H1 (cell line): ENCODE measurements around the gene ST14. TPM values are rescaled to one million over a fixed set of nuclear protein-coding genes. Genes with fewer than 3 reads are reported as not detected.

ENCODE experiments used
- CTCF ChIA-PET: fragments of 300-600 bp; sonication (Branson Sonifier 250); formaldehyde crosslinking; loops from one replicate; lab custom pipeline; 2021; ENCODE audit not compliant: partially characterized antibody; lab: Charles Lee
- POLR2A ChIA-PET: fragments of 300-600 bp; sonication (Branson Sonifier 250); formaldehyde crosslinking; loops from one replicate; lab custom pipeline; 2021; ENCODE audit warnings: inconsistent platforms; ENCODE audit not compliant: partially characterized antibody; lab: Charles Lee
- DNase-seq, 2 experiments: peaks; one replicate each; pipeline versions ENCODE4 v3.0.0 to v3.0.0-alpha.2; 2010 to 2022; ENCODE audit warnings: low spot score in 2 of 2, low read depth in 1 of 2, mixed read lengths in 1 of 2
- FAIRE-seq: peaks from 2 replicates; lab custom pipeline; 2011; peaks lifted over from hg19 to GRCh38; lab: Jason Lieb, UNC
- H2AFZ ChIP-seq: 2 replicates; pipeline ENCODE4 v1.8.1; 2012; ENCODE audit warnings: low read length, inconsistent platforms
- H2AK5ac ChIP-seq: 2 replicates; pipeline ENCODE4 v1.6.1; 2013; ENCODE audit warnings: low read depth, low read length
- H2BK120ac ChIP-seq: replicated peaks from 2 replicates; pipeline ENCODE3; 2013; ENCODE audit warnings: low read depth, low read length, inconsistent platforms
- H2BK12ac ChIP-seq: 2 replicates; pipeline ENCODE4 v1.6.1; 2013; ENCODE audit warnings: low read depth, low read length
- H2BK15ac ChIP-seq: 2 replicates; pipeline ENCODE4 v1.6.1; 2013; ENCODE audit warnings: low read length
- H2BK20ac ChIP-seq: 2 replicates; pipeline ENCODE4 v1.6.1; 2013; ENCODE audit warnings: low read length
- H2BK5ac ChIP-seq: 2 replicates; pipeline ENCODE4 v1.6.1; 2013; ENCODE audit warnings: low read depth, low read length
- H3K14ac ChIP-seq: 2 replicates; pipeline ENCODE4 v1.6.1; 2013; ENCODE audit warnings: inconsistent platforms; ENCODE audit not compliant: insufficient read length
- H3K18ac ChIP-seq: 2 replicates; pipeline ENCODE4 v1.6.1; 2013; ENCODE audit warnings: low read length; ENCODE audit errors: extremely low read depth
- H3K23ac ChIP-seq: 2 replicates; pipeline ENCODE4 v1.6.1; 2013; ENCODE audit warnings: inconsistent platforms; ENCODE audit not compliant: insufficient read length
- H3K23me2 ChIP-seq: 2 replicates; pipeline ENCODE4 v1.6.1; 2013; ENCODE audit warnings: low read depth, low read length
- H3K27ac ChIP-seq: 2 replicates; pipeline ENCODE4 v1.6.1; 2011; ENCODE audit warnings: low read depth, low read length, inconsistent platforms
- H3K27me3 ChIP-seq, 4 experiments: replicated peaks in 1 of 4; 1 replicate in 1 of 4; 2 replicates in 3 of 4; pipeline versions ENCODE4 v1.6.1 to v1.8.1; 2011 to 2013; ENCODE audit warnings: low read length in 3 of 4, mild to moderate bottlenecking in 3 of 4, inconsistent platforms in 2 of 4, mixed read lengths in 2 of 4, moderate library complexity in 1 of 4; ENCODE audit not compliant: control insufficient read depth in 3 of 4, insufficient read depth in 3 of 4; ENCODE audit errors: extremely low read depth in 1 of 4
- H3K36me3 ChIP-seq, 4 experiments: 2 replicates each; pipeline versions ENCODE4 v1.6.1 to v1.8.1; 2011 to 2013; ENCODE audit warnings: mild to moderate bottlenecking in 4 of 4, low read length in 3 of 4, moderate library complexity in 2 of 4, control low read depth in 1 of 4, inconsistent platforms in 1 of 4; ENCODE audit not compliant: insufficient read depth in 4 of 4, control insufficient read depth in 2 of 4
- H3K4ac ChIP-seq: replicated peaks from 2 replicates; pipeline ENCODE3; 2013; ENCODE audit warnings: low read length, low read depth, mixed read lengths, inconsistent platforms; ENCODE audit not compliant: insufficient read length
- H3K4me1 ChIP-seq, 4 experiments: replicated peaks in 1 of 4; 1 replicate in 1 of 4; 2 replicates in 3 of 4; pipeline versions ENCODE4 v1.6.1 to v1.8.1; 2011 to 2013; ENCODE audit warnings: low read length in 3 of 4, inconsistent platforms in 2 of 4, mixed read lengths in 1 of 4; ENCODE audit not compliant: insufficient read depth in 4 of 4, control insufficient read depth in 3 of 4
- H3K4me2 ChIP-seq, 2 experiments: 2 replicates each; pipeline versions ENCODE4 v1.6.1 to v1.8.1; 2011 to 2013; ENCODE audit warnings: low read depth in 2 of 2, low read length in 2 of 2, control low read depth in 1 of 2, inconsistent platforms in 1 of 2, mild to moderate bottlenecking in 1 of 2; ENCODE audit not compliant: insufficient read depth in 1 of 2
- H3K4me3 ChIP-seq, 4 experiments: fragments of 200-600, 300-600 bp in 1 of 4; sonication (generic), shearing (Covaris generic), sonication (Bioruptor Twin) in 1 of 4; 2 replicates each; pipeline versions ENCODE4 v1.5.1 to v1.8.1; 2011 to 2016; ENCODE audit warnings: low read length in 4 of 4, low read depth in 3 of 4, control low read depth in 2 of 4, inconsistent platforms in 2 of 4, mild to moderate bottlenecking in 2 of 4, mixed read lengths in 1 of 4, moderate library complexity in 1 of 4; ENCODE audit not compliant: insufficient read depth in 2 of 4; ENCODE audit errors: extremely low read depth in 1 of 4
- H3K56ac ChIP-seq: replicated peaks from 2 replicates; pipeline ENCODE3; 2013; ENCODE audit warnings: low read depth, mild to moderate bottlenecking, mixed read lengths, low read length, inconsistent platforms; ENCODE audit not compliant: insufficient read length
- H3K79me1 ChIP-seq: 2 replicates; pipeline ENCODE4 v1.6.1; 2013; ENCODE audit warnings: low read depth, low read length, control low read depth
- H3K79me2 ChIP-seq, 2 experiments: 2 replicates each; pipeline versions ENCODE4 v1.6.1 to v1.8.1; 2012 to 2013; ENCODE audit warnings: low read length in 2 of 2, mild to moderate bottlenecking in 2 of 2, inconsistent platforms in 1 of 2; ENCODE audit not compliant: insufficient read depth in 2 of 2, control insufficient read depth in 1 of 2
- H3K9ac ChIP-seq, 4 experiments: replicated peaks in 1 of 4; 1 replicate in 1 of 4; 2 replicates in 3 of 4; pipeline versions ENCODE4 v1.6.1 to v1.8.1; 2011 to 2013; ENCODE audit warnings: low read depth in 3 of 4, low read length in 3 of 4, control low read depth in 2 of 4, mild to moderate bottlenecking in 2 of 4, moderate library complexity in 2 of 4, inconsistent platforms in 1 of 4; ENCODE audit errors: extremely low read depth in 1 of 4
- H3K9me3 ChIP-seq, 2 experiments: 2 replicates each; pipeline versions ENCODE4 v1.6.1 to v1.8.1; 2012 to 2013; ENCODE audit warnings: mild to moderate bottlenecking in 2 of 2, moderate library complexity in 2 of 2, control low read depth in 1 of 2, inconsistent platforms in 1 of 2, low read depth in 1 of 2, low read length in 1 of 2, mixed read lengths in 1 of 2; ENCODE audit not compliant: insufficient read depth in 2 of 2
- H4K20me1 ChIP-seq, 2 experiments: replicated peaks in 1 of 2; 2 replicates each; pipeline versions ENCODE3 to v1.8.1; 2011 to 2013; ENCODE audit warnings: inconsistent platforms in 2 of 2, low read length in 2 of 2, mild to moderate bottlenecking in 1 of 2; ENCODE audit not compliant: insufficient read depth in 2 of 2, control insufficient read depth in 1 of 2
- H4K5ac ChIP-seq: 2 replicates; pipeline ENCODE4 v1.6.1; 2013; ENCODE audit warnings: low read length, low read depth, mixed read lengths, inconsistent platforms; ENCODE audit not compliant: insufficient read length
- H4K8ac ChIP-seq: 2 replicates; pipeline ENCODE4 v1.8.0; 2013; ENCODE audit warnings: mild to moderate bottlenecking, moderate library complexity, low read length, inconsistent platforms; ENCODE audit not compliant: insufficient read depth; ENCODE audit errors: extremely low read depth
- H4K91ac ChIP-seq: replicated peaks from 2 replicates; pipeline ENCODE3; 2013; ENCODE audit warnings: low read length, mixed read lengths, inconsistent platforms; ENCODE audit not compliant: insufficient read length
- BCL11A ChIP-seq, 2 experiments: IDR thresholded peaks; one replicate each; pipeline ENCODE4 v1.6.1; 2011; ENCODE audit warnings: low read depth in 2 of 2, low read length in 2 of 2, mild to moderate bottlenecking in 2 of 2
- BRCA1 ChIP-seq: IDR thresholded peaks from 2 replicates; pipeline ENCODE4 v1.6.1; 2012; ENCODE audit warnings: low read depth, low read length, improper control_type of control experiment
- CBX8 ChIP-seq: fragments of 300-800, 300-1000 bp; sonication (generic); IDR thresholded peaks from 2 replicates; pipeline ENCODE4 v1.7.1; 2016; ENCODE audit warnings: low read depth, low read length, borderline replicate concordance
- CEBPB ChIP-seq: IDR thresholded peaks from 2 replicates; pipeline ENCODE4 v1.6.1; 2012; ENCODE audit warnings: low read depth, low read length
- CTCF ChIP-seq, 3 experiments: IDR thresholded peaks; 1 replicate in 2 of 3; 2 replicates in 1 of 3; pipeline versions ENCODE4 v1.5.1 to v1.6.1; 2011; ENCODE audit warnings: low read length in 3 of 3, mild to moderate bottlenecking in 3 of 3, inconsistent platforms in 2 of 3, low read depth in 1 of 3, moderate library complexity in 1 of 3; ENCODE audit not compliant: insufficient read depth in 1 of 3; ENCODE audit errors: control extremely low read depth in 1 of 3
- HDAC6 ChIP-seq: IDR thresholded peaks from one replicate; pipeline ENCODE4 v1.7.1; 2012; ENCODE audit warnings: low read depth, mild to moderate bottlenecking, inconsistent platforms, low read length, moderate library complexity
- MAFK ChIP-seq: IDR thresholded peaks from 2 replicates; pipeline ENCODE4 v1.6.1; 2012; ENCODE audit warnings: low read depth, mild to moderate bottlenecking, improper control_type of control experiment, low read length
- RNF2 ChIP-seq: fragments of 200-900, 300-1000 bp; sonication (generic); IDR thresholded peaks from 2 replicates; pipeline ENCODE4 v1.7.1; 2016; ENCODE audit warnings: borderline replicate concordance, low read depth, mild to moderate bottlenecking, antibody characterized with exemption, low read length; ENCODE audit not compliant: poor library complexity, severe bottlenecking; ENCODE audit errors: missing control alignments
- SAP30 ChIP-seq: fragments of 300-600 bp; sonication (generic); IDR thresholded peaks from 2 replicates; pipeline ENCODE4 v1.7.1; 2012; ENCODE audit warnings: low read length, moderate library complexity, mild to moderate bottlenecking, inconsistent platforms; ENCODE audit not compliant: insufficient read depth, insufficient replicate concordance
- SIX5 ChIP-seq: IDR thresholded peaks from 2 replicates; pipeline ENCODE4 v1.6.1; 2011; ENCODE audit warnings: mild to moderate bottlenecking, low read depth, low read length
- SP2 ChIP-seq: IDR thresholded peaks from 2 replicates; pipeline ENCODE4 v1.6.1; 2012; ENCODE audit warnings: mild to moderate bottlenecking, low read length, inconsistent platforms
- WGBS, 2 experiments: shearing (Covaris generic) in 1 of 2; methylation state at CpG; one replicate each; pipeline versions ENCODE4 v1.1.6 to v1.1.7; 2013 to 2015; ENCODE audit warnings: low lambda C conversion rate in 2 of 2, mixed read lengths in 2 of 2, inconsistent platforms in 1 of 2, low coverage in 1 of 2, missing lambda C conversion rate in 1 of 2; ENCODE audit not compliant: insufficient replicate concordance in 2 of 2, insufficient coverage in 1 of 2, insufficient read length in 1 of 2; ENCODE audit errors: extremely low coverage in 1 of 2, missing lambda C conversion rate in 1 of 2; 5-methylcytosine and 5-hydroxymethylcytosine counted together
- polyA plus RNA-seq, 7 experiments: library from polyadenylated mRNA; depleted of rRNA in 3 of 7; stranded (reverse) in 5 of 7; unstranded in 2 of 7; fragments of >200 nt in 5 of 7; fragments of 200-250 nt in 2 of 7; gene quantifications; 1 replicate in 5 of 7; 2 replicates in 1 of 7; 4 replicates in 1 of 7; pipeline versions ENCODE4 v1.2.1 to v1.2.3, GENCODE V29; 2011 to 2013; ENCODE audit warnings: missing spikeins in 2 of 7, mixed read lengths in 2 of 7
- total RNA-seq: library from RNA; stranded (reverse); fragmentation: NEBNext Ultra II Directional; extraction: Animal tissue kit (Norgen Biotek cat#: 25700); gene quantifications from 2 replicates; pipeline ENCODE4 v1.2.1, GENCODE V29; 2021

ST14 gene
- total and polyA plus RNA-seq, 2 of the 8 experiments (the other 6 are each of a cell fraction or from before 2014, with no cell fraction given) = 22.4 to 24.9 TPM

GRCh38 chr11:130247319-130247718, 87.7 kb downstream of the ST14 start:
- Histone ChIP-seq H3K14ac (no peak overlapping the region), H3K4ac (no peak overlapping the region), H2BK5ac (no peak overlapping the region), H3K23me2 (no peaks in the 10 kb centered on the region), H2BK20ac (no peak overlapping the region), H2BK12ac (no peak overlapping the region), H4K8ac (no peak overlapping the region), H3K79me1 (no peaks in the 10 kb centered on the region; the same call in 1 of the 2 replicates), H4K20me1 (peaks cover 1 to 4% of the 10 kb centered on the region in 2 experiments), H3K27ac (no peak overlapping the region), H3K4me2 (no peak overlapping the region), H2AK5ac (no peak overlapping the region), H3K9ac (no peak overlapping the region; a peak in 1 of 7 replicates), H4K91ac (no peak overlapping the region), H3K9me3 (no peaks in the 10 kb centered on the region), H3K36me3 (no peaks in the 10 kb centered on the region; a peak in 1 of 8 replicates), H3K23ac (no peak overlapping the region), H3K4me3 (no peak overlapping the region), H2BK120ac (no peak overlapping the region), H3K56ac (no peak overlapping the region), H2AFZ (no peak overlapping the region), H3K4me1 (peaks cover 0 to 9% (median 5%) of the 10 kb centered on the region in 4 experiments; a peak in 5 of 7 replicates), H3K27me3 (no peaks in the 10 kb centered on the region), H3K18ac (no peak overlapping the region), H2BK15ac (no peak overlapping the region), H3K79me2 (peaks cover 4 to 77% of the 10 kb centered on the region in 2 experiments; a peak in 3 of 4 replicates), H4K5ac (no peak overlapping the region)
- ChIA-PET POLR2A (no interaction called here), CTCF (no interaction called here)
- FAIRE-seq (peak; percentile 19), DNase-seq (no peak)
- 87% methylated on average over 2 of the region's 2 CpGs; no CpG with 5 or more reads in 1 of the 2 experiments for WGBS, 2 experiments
- TF ChIP-seq CBX8 = no peak
- no peak for TF ChIP-seq BRCA1
- TF ChIP-seq MAFK = no peak
- TF ChIP-seq SAP30 = no peak
- TF ChIP-seq RNF2 = no peak
- no peak for TF ChIP-seq SP2
- TF ChIP-seq SIX5 = no peak
- no peak for TF ChIP-seq CTCF (IDR thresholded peaks at IDR 0.05; ENCODE audit: control extremely low read depth in 1 of 3, insufficient read depth in 1 of 3, low read depth in 1 of 3, low read length in 3 of 3)
- TF ChIP-seq BCL11A (IDR thresholded peaks at IDR 0.05; ENCODE audit: low read depth in 2 of 2, low read length in 2 of 2) = no peak
- no peak for TF ChIP-seq HDAC6
- TF ChIP-seq CEBPB = no peak
